Right lobe of liver (tissue), 6 donors: ENCODE results near the gene PRR22. TPM values are rescaled to one million over a fixed set of nuclear protein-coding genes. Genes with fewer than 3 reads are reported as not detected.

Source experiments
- ATAC-seq, 4 donors: fragments of 200-7000 bp; cut with Tn5 transposase; one replicate each; pipeline ENCODE4 v1.9.1; 2020; ENCODE audit warnings: mild to moderate bottlenecking in 4 of 4, moderate library complexity in 4 of 4
- DNase-seq, 3 donors: peaks; one replicate each; pipeline ENCODE4 v3.0.0-alpha.2; 2020
- H3K27ac ChIP-seq, 3 donors: fragments of 200-600 bp; one replicate each; pipeline ENCODE4 v1.8.0; 2022
- H3K27me3 ChIP-seq, 2 donors: fragments of 200-600 bp; one replicate each; pipeline ENCODE4 v1.8.0; 2022
- H3K36me3 ChIP-seq, 4 donors: fragments of 200-600 bp; sonication (generic) in 1 of 4; one replicate each; pipeline versions ENCODE4 v1.5.1 to v1.8.0; 2017 to 2022; ENCODE audit warnings: control low read depth in 1 of 4
- H3K4me1 ChIP-seq, 4 donors: fragments of 200-600 bp; sonication (generic) in 1 of 4; one replicate each; pipeline versions ENCODE4 v1.5.1 to v1.8.0; 2017 to 2022; ENCODE audit warnings: control low read depth in 1 of 4
- H3K4me3 ChIP-seq, 3 donors: fragments of 200-600 bp; one replicate each; pipeline ENCODE4 v1.8.0; 2022
- H3K9me3 ChIP-seq, 4 donors: fragments of 200-600 bp; sonication (generic) in 1 of 4; one replicate each; pipeline versions ENCODE4 v1.5.1 to v1.8.0; 2017 to 2022; ENCODE audit warnings: control low read depth in 1 of 4
- CTCF ChIP-seq, 4 donors: fragments of 200-600 bp in 3 of 4; fragments of 450-650 bp in 1 of 4; IDR thresholded peaks; one replicate each; pipeline versions ENCODE4 v1.5.1 to v1.8.0; 2016 to 2022; ENCODE audit warnings: antibody characterized with exemption in 4 of 4, mild to moderate bottlenecking in 2 of 4
- POLR2A ChIP-seq: fragments of 450-650 bp; IDR thresholded peaks from one replicate; pipeline ENCODE4 v1.6.1; 2017; ENCODE audit warnings: antibody characterized with exemption, mild to moderate bottlenecking
- WGBS: methylation state at CpG from one replicate; pipeline ENCODE4 v1.1.6; 2018; ENCODE audit warnings: low coverage, low lambda C conversion rate; ENCODE audit not compliant: insufficient coverage; ENCODE audit errors: missing lambda C conversion rate; 5-methylcytosine and 5-hydroxymethylcytosine counted together
- intact Hi-C, 2 donors: fragments of 100-400 bp; cut with DNase I; formaldehyde crosslinking; loops; one replicate each; pipeline versions ENCODE4 v1.11.2 to v1.14.1; 2022
- total RNA-seq, 6 experiments: library from RNA; depleted of rRNA in 2 of 6; stranded (reverse); fragments of >200 nt in 2 of 6; fragmentation: NEBNext Ultra II Directional in 3 of 6; extraction: Animal tissue kit (Norgen Biotek cat#: 25700) in 3 of 6; gene quantifications; one replicate each; pipeline versions ENCODE4 v1.1.0 to v1.2.4, GENCODE V29; 2016 to 2023
- donor health status: DM: no; HTN: yes; CAD: no.
- donor health status: DM: no; HTN: no; CAD: no.
- donor health status: DM: no; HTN: no; CAD: no.
- donor health status: DM: no; HTN: yes; CAD: no.
- donor health status: DM: no; HTN: yes; CAD: no.

PRR22 gene
- total RNA-seq, 6 experiments from 2014 or later = 1.7 to 3.3 (median 2.1) TPM

GRCh38 chr19:5811117-5811516 is 26.6 kb upstream of the PRR22 start:
- H3K36me3 ChIP-seq = no peaks in the 10 kb centered on the region
- H3K4me1 ChIP-seq = peaks cover 0 to 8% (median 3%) of the 10 kb centered on the region in 4 donors
- 88% methylated on average over 4 of the region's 4 CpGs for WGBS
- H3K27ac ChIP-seq = no peak overlapping the region
- H3K27me3 ChIP-seq = no peaks in the 10 kb centered on the region
- no peak overlapping the region for H3K4me3 ChIP-seq
- ATAC-seq (no peak), DNase-seq (no peak)
- intact Hi-C loops = loop anchor here in 1 of 2 donors (5.0 kb wide), 1 partner anchor 81 kb away; no protein-coding TSS in a partner anchor
- no peaks in the 10 kb centered on the region for H3K9me3 ChIP-seq
- TF ChIP-seq POLR2A (no peak), CTCF (IDR thresholded peaks at IDR 0.05) (no peak)

- no peaks in the 10 kb centered on the region for H3K9me3 ChIP-seq
- TF ChIP-seq POLR2A (no peak), CTCF (IDR thresholded peaks at IDR 0.05) (no peak)
- H3K4me1 ChIP-seq = peaks cover 0 to 9% (median 3%) of the 10 kb centered on the region in 4 donors
- no peaks in the 10 kb centered on the region for H3K27me3 ChIP-seq
- 66% methylated on average over 7 of the region's 10 CpGs for WGBS
- H3K36me3 ChIP-seq = no peaks in the 10 kb centered on the region
- ATAC-seq (no peak), DNase-seq (no peak)
- H3K4me3 ChIP-seq = no peak overlapping the region
- intact Hi-C loops = loop anchor here (5.0 to 10.0 kb wide), 2 partner anchors 83 to 155 kb away; no protein-coding TSS in a partner anchor
- H3K27ac ChIP-seq = peak overlapping the region in 2 of 3 donors; percentile 47 to 77
Observed at GRCh38 chr19:5809469-5809868, 24.9 kb upstream of the PRR22 start.

GRCh38 chr19:5809053-5809452 is 24.5 kb upstream of the PRR22 start:
- peak overlapping the region in 2 of 3 donors; percentile 47 to 77 for H3K27ac ChIP-seq
- H3K4me1 ChIP-seq = peaks cover 0 to 12% (median 3%) of the 10 kb centered on the region in 4 donors
- peak; percentile 13 to 57 (median 38) for ATAC-seq
- H3K4me3 ChIP-seq = no peak overlapping the region
- no peaks in the 10 kb centered on the region for H3K27me3 ChIP-seq
- H3K9me3 ChIP-seq = no peaks in the 10 kb centered on the region
- TF ChIP-seq CTCF (IDR thresholded peaks at IDR 0.05) (no peak), POLR2A (no peak)
- WGBS = 43% methylated on average over 9 of the region's 9 CpGs
- H3K36me3 ChIP-seq = no peaks in the 10 kb centered on the region
- intact Hi-C loops = loop anchor here (5.0 to 10.0 kb wide), 2 partner anchors 83 to 156 kb away; no protein-coding TSS in a partner anchor
- peak in 2 of 3 donors; percentile 76 to 78 for DNase-seq

- no peak for DNase-seq
- Histone ChIP-seq H3K27me3 (no peaks in the 10 kb centered on the region), H3K4me1 (peaks cover 0 to 18% (median 5%) of the 10 kb centered on the region in 4 donors), H3K4me3 (no peak overlapping the region), H3K36me3 (no peaks in the 10 kb centered on the region), H3K27ac (no peak overlapping the region), H3K9me3 (no peaks in the 10 kb centered on the region)
- WGBS = 83% methylated on average over 3 of the region's 21 CpGs
- intact Hi-C loops = loop anchor here (5.0 to 10.0 kb wide), 2 partner anchors 84 to 157 kb away; no protein-coding TSS in a partner anchor
- ATAC-seq = no peak
- TF ChIP-seq POLR2A (no peak), CTCF (IDR thresholded peaks at IDR 0.05) (no peak)
Observed at GRCh38 chr19:5808120-5808816, 23.7 kb upstream of the PRR22 start.
